Measurements from ENCODE around the gene TSR1.

DNA sequence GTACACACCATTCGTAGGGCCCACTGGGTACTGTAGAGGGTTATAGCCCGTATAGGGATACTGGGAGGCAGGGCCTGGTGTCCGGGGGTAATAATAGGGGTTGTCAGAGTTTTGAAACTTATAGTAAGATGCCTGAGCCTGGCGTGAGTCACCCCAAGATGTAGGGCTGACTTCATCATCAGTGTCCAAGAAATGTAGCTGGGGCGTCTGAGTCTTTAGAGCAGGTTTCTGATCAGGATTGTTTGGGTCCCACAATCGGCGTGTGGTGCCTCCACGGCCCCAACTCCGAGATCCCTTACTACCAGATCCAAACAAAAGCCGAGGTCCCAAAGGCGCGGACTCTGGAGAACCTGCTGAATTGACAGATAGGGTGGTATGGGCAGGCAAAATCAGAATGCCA is 37.1 kb downstream of the TSR1 start:
- no peak for TF ChIP-seq POLR2A (IDR thresholded peaks at IDR 0.05)
- TF ChIP-seq, protein P1, sequence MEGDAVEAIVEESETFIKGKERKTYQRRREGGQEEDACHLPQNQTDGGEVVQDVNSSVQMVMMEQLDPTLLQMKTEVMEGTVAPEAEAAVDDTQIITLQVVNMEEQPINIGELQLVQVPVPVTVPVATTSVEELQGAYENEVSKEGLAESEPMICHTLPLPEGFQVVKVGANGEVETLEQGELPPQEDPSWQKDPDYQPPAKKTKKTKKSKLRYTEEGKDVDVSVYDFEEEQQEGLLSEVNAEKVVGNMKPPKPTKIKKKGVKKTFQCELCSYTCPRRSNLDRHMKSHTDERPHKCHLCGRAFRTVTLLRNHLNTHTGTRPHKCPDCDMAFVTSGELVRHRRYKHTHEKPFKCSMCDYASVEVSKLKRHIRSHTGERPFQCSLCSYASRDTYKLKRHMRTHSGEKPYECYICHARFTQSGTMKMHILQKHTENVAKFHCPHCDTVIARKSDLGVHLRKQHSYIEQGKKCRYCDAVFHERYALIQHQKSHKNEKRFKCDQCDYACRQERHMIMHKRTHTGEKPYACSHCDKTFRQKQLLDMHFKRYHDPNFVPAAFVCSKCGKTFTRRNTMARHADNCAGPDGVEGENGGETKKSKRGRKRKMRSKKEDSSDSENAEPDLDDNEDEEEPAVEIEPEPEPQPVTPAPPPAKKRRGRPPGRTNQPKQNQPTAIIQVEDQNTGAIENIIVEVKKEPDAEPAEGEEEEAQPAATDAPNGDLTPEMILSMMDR (IDR thresholded peaks at IDR 0.05): no peak
